Activated CD4-positive, CD25-positive, alpha-beta regulatory T cell (primary cell): ENCODE measurements around the gene KCNMB4.
"Not testable (repeated sequence)": the region's sequence is repeated elsewhere in the genome, so short reads cannot be mapped to it uniquely, and the experiment has no call there.

Source experiments
- DNase-seq, 4 experiments: peaks; one replicate each; lab custom pipeline; 2025; lab: John Stamatoyannopoulos, UW

KCNMB4 gene

GRCh38 chr12:70372881-70373280 is 6.8 kb downstream of the KCNMB4 start:
- DNase-seq = no peak

- DNase-seq = no peak
Measured at GRCh38 chr12:70379846-70380245, 13.8 kb downstream of the KCNMB4 start.

GRCh38 chr12:70383484-70383883 is 17.4 kb downstream of the KCNMB4 start:
- no peak for DNase-seq

- no peak for DNase-seq
Measured at GRCh38 chr12:70383886-70384285, 17.8 kb downstream of the KCNMB4 start.

GRCh38 chr12:70386771-70387170 is 20.7 kb downstream of the KCNMB4 start:
- no peak for DNase-seq

DNA sequence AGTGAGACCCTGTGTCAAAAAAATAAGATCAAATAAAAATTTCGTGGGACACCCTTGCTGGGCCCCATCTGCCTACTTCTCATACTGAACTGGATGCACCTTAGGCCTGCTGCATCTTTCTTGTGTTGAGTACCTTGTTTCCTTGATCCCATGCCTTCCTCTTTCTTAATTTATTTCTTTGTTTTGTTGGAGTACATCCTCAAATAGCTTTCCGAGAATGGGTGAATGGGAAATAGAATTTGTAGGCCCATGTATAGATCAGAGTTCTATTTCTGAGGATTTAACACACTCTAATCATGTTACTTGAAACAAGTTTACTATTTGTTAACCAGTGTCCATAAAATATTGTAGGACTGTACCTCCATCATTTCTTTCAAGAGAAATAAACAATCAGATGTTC is 23.6 kb downstream of the KCNMB4 start:
- no peak for DNase-seq

GRCh38 chr12:70392631-70393030 is 26.5 kb downstream of the KCNMB4 start:
- not testable (repeated sequence) for DNase-seq

DNA sequence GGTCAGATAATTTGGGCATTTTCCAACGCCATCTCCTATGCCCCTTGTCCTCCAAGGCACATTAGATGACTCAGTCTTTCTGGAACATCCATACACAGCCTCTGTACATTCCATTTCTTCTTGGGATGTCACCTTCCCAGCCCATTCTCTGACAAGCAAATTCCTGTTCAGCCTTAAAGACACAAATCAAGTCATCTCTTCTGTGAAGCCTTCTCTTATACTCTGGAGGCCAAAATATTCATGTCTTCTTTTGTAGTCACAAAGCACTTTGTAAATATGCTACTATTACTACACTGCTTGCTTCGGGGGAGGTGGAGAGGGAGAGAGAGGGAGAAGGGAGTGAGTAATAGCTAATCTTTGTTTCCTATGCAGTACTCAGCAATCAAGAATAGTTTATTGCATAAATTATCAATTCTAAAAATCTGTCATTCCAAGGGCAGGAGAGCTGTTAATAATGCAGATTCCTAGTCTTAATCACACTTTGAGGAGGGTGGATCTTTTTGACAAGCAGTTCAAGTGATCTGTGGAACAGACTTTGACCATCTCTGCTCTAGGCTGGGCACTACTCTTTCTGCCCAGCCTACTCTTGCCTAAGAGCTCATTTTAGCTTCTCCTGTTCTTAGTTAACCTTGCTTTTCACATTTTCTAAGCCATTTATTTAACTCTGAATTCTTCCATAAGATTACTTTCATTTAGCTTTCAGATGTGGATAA is 27.9 kb downstream of the KCNMB4 start:
- no peak for DNase-seq

DNA sequence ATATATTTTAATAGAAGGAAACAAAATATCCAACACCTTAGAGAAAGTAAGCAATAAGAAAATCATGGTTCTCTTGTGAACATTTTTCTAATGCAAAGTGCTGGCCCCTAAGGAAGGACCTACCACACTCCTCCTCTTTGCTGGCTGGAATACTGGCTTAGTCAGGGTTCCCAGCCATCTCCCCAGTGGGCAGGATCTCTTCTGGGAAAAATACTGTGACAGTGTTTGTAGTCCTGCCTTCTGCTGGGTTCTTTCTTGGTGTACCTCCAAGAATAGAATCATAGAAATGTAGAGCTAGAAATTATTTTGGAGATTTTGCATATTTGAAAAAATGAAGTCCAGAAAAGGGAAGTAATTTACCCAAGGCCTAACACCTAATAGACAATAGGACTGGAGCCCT is 31.9 kb downstream of the KCNMB4 start:
- no peak for DNase-seq

GRCh38 chr12:70398862-70399261 is 32.8 kb downstream of the KCNMB4 start:
- DNase-seq = no peak

GRCh38 chr12:70399311-70399710 is 33.2 kb downstream of the KCNMB4 start:
- no peak for DNase-seq

- DNase-seq = no peak
Measured at GRCh38 chr12:70400124-70400523, 34.0 kb downstream of the KCNMB4 start.

DNA sequence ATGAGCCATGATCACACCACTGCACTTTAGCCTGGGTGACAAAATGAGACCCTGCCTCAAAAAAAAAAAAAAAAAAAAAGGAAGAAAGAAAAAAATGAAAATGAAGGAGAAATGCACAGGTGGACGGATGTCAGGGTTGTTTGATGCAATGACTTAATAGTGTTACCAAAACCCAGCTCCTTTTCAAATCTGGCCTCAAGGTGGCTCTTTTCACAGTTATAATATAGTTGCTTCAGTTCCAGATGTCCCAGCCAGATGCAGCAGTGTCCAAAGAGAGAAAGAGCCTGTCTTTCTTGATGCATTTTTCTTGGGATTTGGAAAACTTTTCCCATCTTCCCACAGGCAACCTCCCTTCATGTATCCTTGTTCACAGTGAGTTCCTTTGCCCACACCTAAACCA is 36.5 kb downstream of the KCNMB4 start:
- no peak for DNase-seq

- DNase-seq = no peak
Measured at GRCh38 chr12:70403826-70404225, 37.7 kb downstream of the KCNMB4 start.

GRCh38 chr12:70408004-70408790 is 42.1 kb downstream of the KCNMB4 start:
- no peak for DNase-seq

- no peak for DNase-seq
Measured at GRCh38 chr12:70415987-70416386, 49.9 kb downstream of the KCNMB4 start.

DNA sequence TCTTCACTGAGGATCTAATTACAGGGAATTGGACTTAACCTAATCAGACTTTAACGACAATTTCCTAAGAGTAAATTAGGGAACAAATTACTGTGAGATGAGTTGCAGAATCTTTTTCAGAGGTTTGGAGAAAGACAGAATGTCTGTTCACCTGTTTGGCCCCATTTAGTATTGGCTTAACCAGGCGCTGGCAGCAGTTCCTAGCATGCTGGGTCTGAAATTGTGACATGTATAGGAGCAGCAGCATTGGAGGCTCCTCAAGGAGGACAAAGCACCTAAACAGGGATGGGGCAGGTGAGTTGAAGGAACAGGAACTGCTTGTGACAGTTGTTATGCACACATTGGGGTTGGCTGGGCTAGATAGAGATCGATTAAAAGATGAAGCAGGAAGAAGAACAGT is 51.0 kb downstream of the KCNMB4 start:
- no peak for DNase-seq

DNA sequence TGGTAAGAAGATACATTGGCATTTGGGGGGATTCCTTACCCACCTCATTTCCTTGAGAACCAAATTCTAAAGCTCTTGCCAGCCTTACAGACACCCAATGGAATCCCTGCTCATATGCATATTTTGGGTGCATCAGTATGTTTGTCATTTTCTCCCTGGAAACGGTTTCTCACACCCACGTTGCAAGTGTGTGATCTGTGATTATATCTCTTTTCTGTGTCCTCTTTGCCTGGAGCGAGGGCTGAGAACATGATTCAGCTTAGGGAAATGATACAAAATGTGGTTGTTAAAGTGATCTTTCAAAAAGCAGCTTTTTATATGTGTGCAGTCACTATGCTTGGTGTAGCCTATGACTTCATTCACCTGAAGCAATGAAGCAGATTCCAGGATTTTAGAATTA is 52.0 kb downstream of the KCNMB4 start:
- DNase-seq = no peak

DNA sequence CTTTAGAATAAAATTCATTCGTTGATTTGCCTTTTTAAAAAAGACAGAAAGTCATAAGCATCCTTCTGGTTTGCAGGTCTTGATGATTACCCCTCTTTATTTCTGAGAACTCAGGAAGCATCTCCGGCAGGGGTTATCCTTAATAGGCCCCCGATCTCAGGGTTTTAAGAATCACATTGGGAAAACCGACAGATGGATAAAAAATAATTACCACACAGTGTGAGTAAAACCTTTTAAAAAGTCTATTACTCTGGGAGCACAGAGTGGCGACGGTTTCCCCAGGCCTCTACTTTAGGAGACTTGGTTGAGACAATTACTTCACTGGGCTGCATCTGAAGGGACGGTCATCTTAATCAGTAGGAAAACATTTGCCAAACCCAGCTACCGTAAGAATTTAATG is 56.5 kb downstream of the KCNMB4 start:
- no peak for DNase-seq

GRCh38 chr12:70426620-70427019 is 60.5 kb downstream of the KCNMB4 start:
- DNase-seq = no peak

- no peak for DNase-seq
Measured at GRCh38 chr12:70427611-70428010, 61.5 kb downstream of the KCNMB4 start.

DNA sequence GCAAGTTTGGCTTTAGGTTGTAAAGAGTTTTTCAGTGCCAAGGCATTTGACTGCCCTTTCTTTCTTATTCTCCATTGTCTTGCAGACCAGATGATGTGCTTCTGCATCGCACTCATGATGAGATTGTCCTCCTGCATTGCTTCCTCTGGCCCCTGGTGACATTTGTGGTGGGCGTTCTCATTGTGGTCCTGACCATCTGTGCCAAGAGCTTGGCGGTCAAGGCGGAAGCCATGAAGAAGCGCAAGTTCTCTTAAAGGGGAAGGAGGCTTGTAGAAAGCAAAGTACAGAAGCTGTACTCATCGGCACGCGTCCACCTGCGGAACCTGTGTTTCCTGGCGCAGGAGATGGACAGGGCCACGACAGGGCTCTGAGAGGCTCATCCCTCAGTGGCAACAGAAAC is 64.3 kb downstream of the KCNMB4 start:
- DNase-seq = no peak

DNA sequence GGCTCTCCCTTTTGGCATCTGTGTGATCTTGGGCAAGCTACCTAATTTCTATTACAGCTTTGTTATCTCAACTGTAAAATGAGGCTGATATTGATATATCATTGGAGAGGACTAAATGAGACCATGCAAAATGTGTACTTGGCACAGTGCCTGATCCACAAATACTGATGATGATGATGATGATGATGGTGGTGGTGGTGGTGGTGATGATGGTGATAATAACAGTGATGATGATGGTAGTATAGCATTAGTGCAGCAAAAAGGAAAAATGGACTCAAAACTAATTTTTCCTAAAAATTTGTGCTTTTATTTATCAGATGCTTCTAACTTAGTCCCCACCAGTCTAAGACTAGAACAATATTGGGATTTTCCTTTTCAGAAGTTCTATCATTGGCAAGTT is 70.7 kb downstream of the KCNMB4 start:
- no peak for DNase-seq
